HCT116 (cell line): ENCODE measurements around the gene KIF5C.

Experiments
- ELF1 ChIP-seq: IDR thresholded peaks from 2 replicates; pipeline ENCODE4 v1.6.1; 2012; ENCODE audit warnings: low read depth, borderline replicate concordance
- POLR2A ChIP-seq: IDR thresholded peaks from 2 replicates; pipeline ENCODE4 v1.7.0; 2011; ENCODE audit warnings: borderline replicate concordance; ENCODE audit not compliant: insufficient read depth, insufficient read length; ENCODE audit errors: extremely low read depth
- POLR2AphosphoS5 ChIP-seq: IDR thresholded peaks from 2 replicates; pipeline ENCODE4 v1.6.1; 2011; ENCODE audit warnings: mild to moderate bottlenecking, low read depth, low read length, moderate library complexity
- SIN3A ChIP-seq: IDR thresholded peaks from 2 replicates; pipeline ENCODE4 v1.6.1; 2012; ENCODE audit warnings: low read depth
- SP1 ChIP-seq: IDR thresholded peaks from 2 replicates; pipeline ENCODE4 v1.6.1; 2012; ENCODE audit warnings: low read depth
- TF ChIP-seq, protein P1 (sequence below), 3 experiments: fragments of 200-600 bp in 1 of 3; sonication (generic) in 1 of 3; IDR thresholded peaks in 2 of 3; conservative IDR thresholded peaks in 1 of 3; 2 replicates each; pipeline ENCODE4 v1.5.1; 2012 to 2017; ENCODE audit warnings: low read depth in 2 of 3, low read length in 2 of 3, antibody characterized with exemption in 1 of 3, borderline replicate concordance in 1 of 3, control low read depth in 1 of 3, mild to moderate bottlenecking in 1 of 3, mixed read lengths in 1 of 3, mixed run types in 1 of 3, moderate library complexity in 1 of 3; ENCODE audit not compliant: insufficient read depth in 1 of 3
- TF ChIP-seq, protein P2 (sequence below): IDR thresholded peaks from 2 replicates; pipeline ENCODE4 v1.6.1; 2012; ENCODE audit warnings: low read depth

DNA sequence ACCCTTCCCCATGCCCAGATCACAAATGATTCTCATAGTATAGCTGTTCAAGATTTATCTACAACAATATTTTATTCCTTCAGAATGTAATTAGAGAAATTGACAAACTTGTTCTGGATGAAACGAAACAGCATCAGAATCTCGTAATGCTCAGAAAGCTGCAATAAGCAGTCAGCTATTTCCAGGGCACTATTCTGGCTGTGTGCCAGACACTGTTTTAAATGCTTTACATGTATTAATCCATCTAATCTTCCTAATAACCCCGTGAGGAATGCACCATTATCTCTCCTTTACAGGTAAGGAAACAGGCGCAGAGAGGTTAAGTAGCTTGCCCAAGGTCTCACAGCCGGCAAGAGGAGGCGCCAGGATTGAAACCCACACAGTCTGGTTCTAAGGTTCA lies 153.3 kb downstream of the KIF5C start:
- TF ChIP-seq, protein P1, sequence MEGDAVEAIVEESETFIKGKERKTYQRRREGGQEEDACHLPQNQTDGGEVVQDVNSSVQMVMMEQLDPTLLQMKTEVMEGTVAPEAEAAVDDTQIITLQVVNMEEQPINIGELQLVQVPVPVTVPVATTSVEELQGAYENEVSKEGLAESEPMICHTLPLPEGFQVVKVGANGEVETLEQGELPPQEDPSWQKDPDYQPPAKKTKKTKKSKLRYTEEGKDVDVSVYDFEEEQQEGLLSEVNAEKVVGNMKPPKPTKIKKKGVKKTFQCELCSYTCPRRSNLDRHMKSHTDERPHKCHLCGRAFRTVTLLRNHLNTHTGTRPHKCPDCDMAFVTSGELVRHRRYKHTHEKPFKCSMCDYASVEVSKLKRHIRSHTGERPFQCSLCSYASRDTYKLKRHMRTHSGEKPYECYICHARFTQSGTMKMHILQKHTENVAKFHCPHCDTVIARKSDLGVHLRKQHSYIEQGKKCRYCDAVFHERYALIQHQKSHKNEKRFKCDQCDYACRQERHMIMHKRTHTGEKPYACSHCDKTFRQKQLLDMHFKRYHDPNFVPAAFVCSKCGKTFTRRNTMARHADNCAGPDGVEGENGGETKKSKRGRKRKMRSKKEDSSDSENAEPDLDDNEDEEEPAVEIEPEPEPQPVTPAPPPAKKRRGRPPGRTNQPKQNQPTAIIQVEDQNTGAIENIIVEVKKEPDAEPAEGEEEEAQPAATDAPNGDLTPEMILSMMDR (IDR thresholded peaks at IDR 0.05 in 2 of 3, conservative IDR thresholded peaks at IDR 0.05 in 1 of 3; ENCODE audit: borderline replicate concordance in 1 of 3, insufficient read depth in 1 of 3, low read depth in 2 of 3, low read length in 2 of 3): no peak
- TF ChIP-seq, protein P2, sequence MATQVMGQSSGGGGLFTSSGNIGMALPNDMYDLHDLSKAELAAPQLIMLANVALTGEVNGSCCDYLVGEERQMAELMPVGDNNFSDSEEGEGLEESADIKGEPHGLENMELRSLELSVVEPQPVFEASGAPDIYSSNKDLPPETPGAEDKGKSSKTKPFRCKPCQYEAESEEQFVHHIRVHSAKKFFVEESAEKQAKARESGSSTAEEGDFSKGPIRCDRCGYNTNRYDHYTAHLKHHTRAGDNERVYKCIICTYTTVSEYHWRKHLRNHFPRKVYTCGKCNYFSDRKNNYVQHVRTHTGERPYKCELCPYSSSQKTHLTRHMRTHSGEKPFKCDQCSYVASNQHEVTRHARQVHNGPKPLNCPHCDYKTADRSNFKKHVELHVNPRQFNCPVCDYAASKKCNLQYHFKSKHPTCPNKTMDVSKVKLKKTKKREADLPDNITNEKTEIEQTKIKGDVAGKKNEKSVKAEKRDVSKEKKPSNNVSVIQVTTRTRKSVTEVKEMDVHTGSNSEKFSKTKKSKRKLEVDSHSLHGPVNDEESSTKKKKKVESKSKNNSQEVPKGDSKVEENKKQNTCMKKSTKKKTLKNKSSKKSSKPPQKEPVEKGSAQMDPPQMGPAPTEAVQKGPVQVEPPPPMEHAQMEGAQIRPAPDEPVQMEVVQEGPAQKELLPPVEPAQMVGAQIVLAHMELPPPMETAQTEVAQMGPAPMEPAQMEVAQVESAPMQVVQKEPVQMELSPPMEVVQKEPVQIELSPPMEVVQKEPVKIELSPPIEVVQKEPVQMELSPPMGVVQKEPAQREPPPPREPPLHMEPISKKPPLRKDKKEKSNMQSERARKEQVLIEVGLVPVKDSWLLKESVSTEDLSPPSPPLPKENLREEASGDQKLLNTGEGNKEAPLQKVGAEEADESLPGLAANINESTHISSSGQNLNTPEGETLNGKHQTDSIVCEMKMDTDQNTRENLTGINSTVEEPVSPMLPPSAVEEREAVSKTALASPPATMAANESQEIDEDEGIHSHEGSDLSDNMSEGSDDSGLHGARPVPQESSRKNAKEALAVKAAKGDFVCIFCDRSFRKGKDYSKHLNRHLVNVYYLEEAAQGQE: no peak
- TF ChIP-seq POLR2A (no peak), POLR2AphosphoS5 (no peak), ELF1 (no peak), SIN3A (no peak), SP1 (no peak)
